Measurements from ENCODE around the gene EVI2B. TPM values are rescaled to one million over a fixed set of nuclear protein-coding genes. Genes with fewer than 3 reads are reported as not detected.

EVI2B gene
- total RNA-seq, 1 experiment from 2014 or later, result 0.37 TPM

DNA sequence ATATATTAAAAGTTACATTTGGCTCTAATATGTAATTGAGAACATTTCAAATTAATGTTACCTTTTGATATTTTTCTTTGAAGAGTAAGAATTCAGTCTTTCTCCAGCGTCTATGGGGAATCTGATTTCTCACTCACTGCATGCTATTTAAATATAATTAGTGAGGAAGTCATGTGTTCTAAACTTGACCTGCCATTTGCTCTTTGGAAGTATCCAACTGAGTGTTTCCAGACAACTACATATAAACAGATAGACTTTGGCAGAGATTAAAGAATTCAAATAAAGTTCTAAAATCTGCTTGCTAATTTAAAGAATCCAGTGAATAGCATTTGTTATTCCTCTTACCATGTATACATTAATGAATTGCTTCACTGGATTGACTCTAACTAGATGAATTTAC lies 40.3 kb downstream of the EVI2B start (continued):
- TF ChIP-seq KAT7 (CRISPR knock-in tag; IDR thresholded peaks at IDR 0.05; ENCODE audit: borderline replicate concordance), result no peak
- TF ChIP-seq CDX4 (CRISPR knock-in tag; IDR thresholded peaks at IDR 0.05; ENCODE audit: borderline replicate concordance), result no peak
- no peak for TF ChIP-seq MXD4 (CRISPR knock-in tag; IDR thresholded peaks at IDR 0.05; ENCODE audit: borderline replicate concordance)
- no peak for TF ChIP-seq ZNF121 (CRISPR knock-in tag; IDR thresholded peaks at IDR 0.05)

- TF ChIP-seq USF2 (CRISPR knock-in tag; IDR thresholded peaks at IDR 0.05) (no peak), CREB1 (CRISPR knock-in tag; IDR thresholded peaks at IDR 0.05) (no peak), IRF2 (CRISPR knock-in tag; IDR thresholded peaks at IDR 0.05; ENCODE audit: borderline replicate concordance, low read depth) (no peak), ZNF416 (CRISPR knock-in tag; IDR thresholded peaks at IDR 0.05) (no peak), JAZF1 (CRISPR knock-in tag; IDR thresholded peaks at IDR 0.05) (no peak), CDX4 (CRISPR knock-in tag; IDR thresholded peaks at IDR 0.05; ENCODE audit: borderline replicate concordance) (no peak), FOXP1 (CRISPR knock-in tag; IDR thresholded peaks at IDR 0.05; ENCODE audit: borderline replicate concordance) (no peak), TEAD4 (CRISPR knock-in tag; IDR thresholded peaks at IDR 0.05) (no peak), MXD4 (CRISPR knock-in tag; IDR thresholded peaks at IDR 0.05; ENCODE audit: borderline replicate concordance) (no peak), E2F5 (CRISPR knock-in tag; IDR thresholded peaks at IDR 0.05) (no peak), ARID4B (CRISPR knock-in tag; IDR thresholded peaks at IDR 0.05; ENCODE audit: borderline replicate concordance) (no peak)
- TF ChIP-seq, protein P1, sequence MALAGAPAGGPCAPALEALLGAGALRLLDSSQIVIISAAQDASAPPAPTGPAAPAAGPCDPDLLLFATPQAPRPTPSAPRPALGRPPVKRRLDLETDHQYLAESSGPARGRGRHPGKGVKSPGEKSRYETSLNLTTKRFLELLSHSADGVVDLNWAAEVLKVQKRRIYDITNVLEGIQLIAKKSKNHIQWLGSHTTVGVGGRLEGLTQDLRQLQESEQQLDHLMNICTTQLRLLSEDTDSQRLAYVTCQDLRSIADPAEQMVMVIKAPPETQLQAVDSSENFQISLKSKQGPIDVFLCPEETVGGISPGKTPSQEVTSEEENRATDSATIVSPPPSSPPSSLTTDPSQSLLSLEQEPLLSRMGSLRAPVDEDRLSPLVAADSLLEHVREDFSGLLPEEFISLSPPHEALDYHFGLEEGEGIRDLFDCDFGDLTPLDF (CRISPR knock-in tag; IDR thresholded peaks at IDR 0.05), result no peak
- TF ChIP-seq, protein P2, sequence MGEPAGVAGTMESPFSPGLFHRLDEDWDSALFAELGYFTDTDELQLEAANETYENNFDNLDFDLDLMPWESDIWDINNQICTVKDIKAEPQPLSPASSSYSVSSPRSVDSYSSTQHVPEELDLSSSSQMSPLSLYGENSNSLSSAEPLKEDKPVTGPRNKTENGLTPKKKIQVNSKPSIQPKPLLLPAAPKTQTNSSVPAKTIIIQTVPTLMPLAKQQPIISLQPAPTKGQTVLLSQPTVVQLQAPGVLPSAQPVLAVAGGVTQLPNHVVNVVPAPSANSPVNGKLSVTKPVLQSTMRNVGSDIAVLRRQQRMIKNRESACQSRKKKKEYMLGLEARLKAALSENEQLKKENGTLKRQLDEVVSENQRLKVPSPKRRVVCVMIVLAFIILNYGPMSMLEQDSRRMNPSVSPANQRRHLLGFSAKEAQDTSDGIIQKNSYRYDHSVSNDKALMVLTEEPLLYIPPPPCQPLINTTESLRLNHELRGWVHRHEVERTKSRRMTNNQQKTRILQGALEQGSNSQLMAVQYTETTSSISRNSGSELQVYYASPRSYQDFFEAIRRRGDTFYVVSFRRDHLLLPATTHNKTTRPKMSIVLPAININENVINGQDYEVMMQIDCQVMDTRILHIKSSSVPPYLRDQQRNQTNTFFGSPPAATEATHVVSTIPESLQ (CRISPR knock-in tag; IDR thresholded peaks at IDR 0.05), result no peak
- H3K9me3 Mint-ChIP-seq, result no peaks in the 10 kb centered on the region
- no peak overlapping the region for H3K27ac Mint-ChIP-seq
- CTCF ChIA-PET, result no interaction called here
- H3K4me3 Mint-ChIP-seq, result no peak overlapping the region
- no peaks in the 10 kb centered on the region for H3K27me3 Mint-ChIP-seq (ENCODE audit: low read depth)
- POLR2A ChIA-PET, result no interaction called here
- DNase-seq (ENCODE audit: low spot score) (no peak), ATAC-seq (no peak)
- H3K4me1 Mint-ChIP-seq, result peaks cover 11% of the 10 kb centered on the region
- peaks cover 4% of the 10 kb centered on the region for H3K36me3 Mint-ChIP-seq
Measured at GRCh38 chr17:31272803-31273202, 41.1 kb downstream of the EVI2B start.

Measured in WTC11 (cell line).